ENCODE results near the gene FGGY.
"Not testable (repeated sequence)": the region's sequence is repeated elsewhere in the genome, so short reads cannot be mapped to it uniquely, and the experiment has no call there.

Gene FGGY

DNA sequence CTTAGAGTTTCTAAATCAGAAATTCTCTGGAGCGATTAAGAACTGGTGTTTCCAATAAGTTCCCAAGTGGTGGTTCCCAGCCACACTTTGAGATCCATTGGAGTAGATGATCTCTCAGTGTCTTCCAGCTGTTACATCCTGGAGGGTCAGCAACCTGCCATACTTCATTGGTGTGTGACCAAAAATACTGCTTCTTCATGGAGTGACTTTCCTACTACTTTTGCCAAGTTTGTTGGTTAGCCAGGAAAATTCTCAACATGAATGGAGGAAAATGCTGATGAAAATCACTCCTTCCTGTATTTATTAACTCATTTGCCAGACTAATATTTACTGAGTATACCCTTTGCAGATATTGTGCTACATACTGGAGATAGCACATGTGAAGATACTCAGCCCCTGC is 186.1 kb downstream of the FGGY start:
- DNase-seq (ENCODE audit: low spot score), result no peak

DNA sequence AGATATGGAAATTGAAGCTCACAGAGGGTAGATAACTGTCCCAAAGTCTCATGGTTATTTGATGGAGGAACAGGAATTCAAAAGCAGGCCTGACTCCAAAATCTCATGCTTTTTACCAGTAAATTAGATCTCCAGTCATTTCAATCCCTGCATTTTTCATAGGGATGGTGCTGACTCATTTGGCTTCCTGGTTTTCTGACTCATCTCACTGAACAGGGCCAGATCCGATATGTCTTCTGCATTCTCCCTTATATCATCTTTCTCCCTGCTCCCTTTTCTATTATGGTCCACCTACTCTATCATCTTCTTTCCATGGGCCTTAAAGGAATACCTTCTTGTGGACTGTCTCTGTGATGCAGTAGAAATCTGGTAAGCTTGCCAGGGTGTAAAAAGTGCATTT is 187.2 kb downstream of the FGGY start:
- no peak for DNase-seq (ENCODE audit: low spot score)

DNA sequence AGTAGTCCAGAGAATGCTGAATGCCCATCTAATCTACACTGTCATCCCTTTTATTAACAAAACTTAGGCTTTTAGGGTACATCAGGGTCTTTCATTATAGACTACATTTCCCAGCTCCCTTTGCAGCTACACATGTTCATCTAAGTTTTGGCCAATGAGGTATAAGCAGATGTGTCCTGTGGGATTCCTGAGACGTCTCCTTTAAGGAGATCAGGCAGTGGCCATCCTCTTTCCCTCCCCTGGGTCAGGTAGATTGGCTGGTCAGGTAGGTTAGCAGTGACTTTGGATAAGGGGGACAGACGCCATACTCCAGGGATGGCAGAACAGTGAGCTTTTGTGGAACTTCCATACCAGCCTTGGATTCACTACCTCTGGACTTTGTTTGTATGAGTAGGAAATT is 188.3 kb downstream of the FGGY start:
- DNase-seq (ENCODE audit: low spot score), result no peak

DNA sequence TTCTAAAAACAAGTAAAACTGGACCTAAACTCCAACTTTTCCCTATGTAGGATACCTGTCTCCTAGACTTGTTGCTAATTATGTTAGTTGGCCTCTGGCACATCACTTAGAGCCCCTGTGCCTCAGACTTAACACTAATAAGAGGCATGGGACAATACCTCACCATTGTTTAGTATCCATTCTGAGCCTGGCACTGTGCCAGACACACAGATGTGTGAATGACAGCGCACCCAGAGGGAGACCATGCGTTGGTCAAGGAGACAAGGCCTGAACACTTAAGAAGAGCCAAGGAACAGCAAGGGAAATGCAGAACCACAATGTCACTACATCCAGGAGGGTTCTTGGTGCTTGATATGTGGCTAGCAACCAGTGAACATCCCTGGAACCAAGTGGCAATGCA is 189.1 kb downstream of the FGGY start:
- no peak for DNase-seq (ENCODE audit: low spot score)

GRCh38 chr1:59486615-59487014 is 189.7 kb downstream of the FGGY start:
- no peak for DNase-seq (ENCODE audit: low spot score)

DNA sequence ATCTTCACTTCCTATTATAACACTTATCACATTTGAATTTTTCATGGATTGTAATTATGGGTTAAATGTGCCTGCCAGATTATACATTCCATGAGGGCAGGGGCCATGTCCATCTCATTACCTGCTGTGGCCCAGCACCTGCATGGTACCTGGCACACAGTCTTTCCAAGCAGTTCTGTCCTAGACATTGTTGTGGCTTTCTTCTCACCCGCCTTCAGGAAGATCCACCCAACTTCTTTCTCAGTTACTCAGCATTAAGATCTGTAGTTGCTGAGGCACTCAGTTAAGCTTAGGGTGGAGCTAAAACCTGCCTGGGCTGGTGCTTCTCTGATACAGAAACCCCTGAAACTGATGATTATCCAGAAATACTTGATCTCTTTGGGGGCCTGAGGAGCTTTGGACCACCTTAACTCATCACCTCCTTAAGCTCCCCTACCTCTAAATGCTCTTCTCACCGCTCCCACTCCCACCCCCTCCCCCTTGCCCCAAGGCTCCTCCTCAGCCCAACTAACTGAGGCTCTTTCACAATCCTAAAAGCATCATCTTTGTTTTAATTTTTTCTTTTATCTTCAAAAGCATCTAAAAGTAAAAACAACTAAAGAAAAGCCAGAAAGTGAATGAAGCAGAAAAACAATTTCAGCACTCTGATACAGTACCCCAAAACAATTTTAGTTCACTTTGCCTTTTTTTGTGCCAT is 190.6 kb downstream of the FGGY start:
- no peak for DNase-seq (ENCODE audit: low spot score)

GRCh38 chr1:59492500-59492899 is 195.6 kb downstream of the FGGY start:
- DNase-seq (ENCODE audit: low spot score), result no peak

GRCh38 chr1:59494145-59494833 is 197.4 kb downstream of the FGGY start:
- DNase-seq (ENCODE audit: low spot score), result no peak

DNA sequence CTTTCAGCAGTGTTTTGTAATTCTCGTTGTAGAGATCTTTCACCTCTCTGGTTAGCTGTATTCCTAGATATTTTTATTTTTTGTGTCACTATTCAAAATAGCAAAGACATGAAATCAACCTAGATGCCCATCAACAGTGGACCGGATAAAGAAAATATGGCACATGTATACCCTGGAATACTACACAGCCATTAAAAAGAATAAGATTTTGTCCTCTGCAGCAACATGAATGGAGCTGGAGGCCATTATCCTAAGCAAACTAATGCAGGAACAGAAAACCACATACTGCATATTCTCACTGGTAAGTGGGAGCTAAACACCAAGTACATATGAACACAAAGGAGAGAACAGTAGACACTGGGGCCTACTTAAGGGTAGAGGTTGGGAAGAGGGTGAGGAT is 199.3 kb downstream of the FGGY start:
- not testable (repeated sequence) for DNase-seq (ENCODE audit: low spot score)

GRCh38 chr1:59497616-59498015 is 200.7 kb downstream of the FGGY start:
- DNase-seq (ENCODE audit: low spot score), result no peak

DNA sequence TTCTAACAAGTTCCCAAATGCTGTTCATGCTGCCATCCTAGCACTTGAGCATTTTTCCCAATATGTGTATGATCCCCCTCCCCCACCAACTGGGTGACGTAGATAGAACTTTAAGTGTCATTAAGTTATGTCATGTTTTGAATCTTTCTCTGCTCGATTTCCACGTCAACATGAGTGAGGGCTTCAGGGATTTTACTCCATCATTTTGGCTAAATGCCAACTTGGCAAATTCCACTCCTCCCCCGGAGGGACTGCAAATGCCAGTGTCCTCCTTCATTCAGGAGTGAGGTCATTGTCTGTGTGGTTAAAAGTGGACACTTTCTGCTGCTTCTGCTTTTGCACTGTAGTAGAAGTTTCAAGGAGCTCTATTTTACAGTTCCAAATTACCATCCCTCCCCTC is 201.7 kb downstream of the FGGY start:
- no peak for DNase-seq (ENCODE audit: low spot score)

DNA sequence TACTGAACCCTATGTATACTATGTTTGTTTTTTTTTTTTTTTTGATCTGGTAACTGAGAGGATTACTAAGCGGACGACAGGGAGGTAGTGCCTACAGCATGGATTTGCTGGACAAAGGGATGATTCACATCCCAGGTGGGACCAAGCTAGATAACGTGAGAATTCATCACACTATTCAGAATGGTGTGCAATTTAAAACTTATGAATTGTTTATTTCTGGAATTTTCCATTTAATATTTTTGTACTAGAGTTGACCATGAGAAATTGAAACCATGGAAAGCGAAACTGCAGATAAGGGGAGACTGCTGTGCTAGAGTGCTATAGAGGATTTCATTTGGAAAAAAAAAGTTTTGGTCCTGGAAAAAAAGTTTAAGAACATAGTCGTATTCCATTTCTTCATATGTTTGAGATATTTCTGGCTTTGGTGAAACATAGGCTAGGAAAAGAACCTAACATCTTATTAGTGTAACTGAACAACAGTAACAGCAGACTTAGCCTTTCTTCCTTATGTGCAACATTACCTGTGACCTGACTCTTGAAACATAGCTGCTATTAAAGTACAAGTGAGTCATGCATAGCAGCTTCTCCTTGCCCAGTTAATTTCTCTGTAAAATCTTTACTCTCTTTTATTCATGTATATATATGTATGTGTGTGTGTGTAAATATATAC is 202.5 kb downstream of the FGGY start:
- DNase-seq (ENCODE audit: low spot score), result no peak

GRCh38 chr1:59499943-59500569 is 203.2 kb downstream of the FGGY start:
- no peak for DNase-seq (ENCODE audit: low spot score)

DNA sequence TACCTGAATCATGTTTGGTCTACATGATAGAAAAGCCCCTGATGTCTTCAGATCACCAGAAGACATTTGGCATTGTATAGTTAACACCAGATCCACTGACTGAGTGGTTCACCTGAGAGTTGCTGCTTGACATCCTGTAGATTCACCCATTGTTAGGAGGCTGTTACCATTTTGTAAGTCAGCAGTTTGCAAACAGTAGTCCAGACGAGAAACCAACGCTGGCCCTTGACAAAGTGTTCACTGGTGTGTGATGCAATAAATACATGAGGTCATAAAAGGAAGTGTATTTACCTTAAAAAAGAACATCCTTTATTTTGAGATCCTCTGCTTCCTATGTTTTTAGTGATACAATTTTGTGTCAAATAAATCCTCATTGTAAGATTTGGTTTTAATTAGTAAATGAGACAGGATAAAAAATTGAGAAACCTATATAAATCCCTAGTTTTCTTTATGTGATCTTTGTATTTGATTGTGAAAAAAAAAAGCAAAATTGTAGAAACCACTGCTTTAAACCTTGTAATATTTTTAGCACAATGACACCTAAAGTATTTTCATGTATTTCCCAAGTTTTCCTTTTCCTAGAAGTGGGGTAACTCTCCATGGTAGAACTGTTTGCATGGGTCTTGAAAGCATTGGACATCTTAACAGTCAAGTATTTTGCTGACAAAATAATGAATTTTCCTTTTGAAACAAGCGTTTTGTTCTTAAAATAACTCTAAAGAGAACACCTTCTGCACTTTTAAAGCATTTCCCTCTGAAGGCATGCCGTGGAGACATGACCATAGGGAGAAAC is 204.3 kb downstream of the FGGY start:
- DNase-seq (ENCODE audit: low spot score), result no peak

DNA sequence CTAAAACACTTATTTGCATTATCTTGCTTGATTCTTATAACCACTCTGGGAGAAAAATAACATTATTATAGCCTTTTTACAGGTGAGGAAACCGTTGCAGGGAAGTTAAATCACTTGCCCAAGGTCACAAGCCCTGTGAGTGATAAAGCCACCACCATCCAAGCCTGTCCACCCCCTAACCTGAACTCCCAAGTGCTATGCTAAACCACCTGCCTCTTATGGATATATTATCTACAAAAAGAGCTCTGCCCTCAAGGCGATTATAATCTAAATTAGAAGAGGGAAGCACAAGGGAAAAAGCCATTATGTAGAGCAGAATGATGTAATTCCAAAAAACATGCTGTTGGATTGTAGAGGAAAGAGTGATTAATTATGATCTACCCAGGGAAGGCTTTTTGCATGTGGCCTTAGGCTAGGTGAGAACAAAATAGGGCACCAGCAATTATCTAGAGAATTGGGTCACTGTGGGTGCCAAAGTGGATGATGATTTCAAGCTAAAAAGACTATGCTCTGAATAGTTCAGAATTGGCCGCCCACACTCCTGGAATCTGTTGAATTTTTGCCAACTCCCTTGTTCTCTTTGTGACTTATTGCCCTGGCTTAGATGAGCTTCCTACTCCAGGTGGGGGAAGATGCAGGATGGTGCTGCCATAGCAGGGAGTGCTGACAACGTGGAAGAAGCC is 205.3 kb downstream of the FGGY start:
- no peak for DNase-seq (ENCODE audit: low spot score)

- no peak for DNase-seq (ENCODE audit: low spot score)
Observed at GRCh38 chr1:59504276-59504675, 207.4 kb downstream of the FGGY start.

GRCh38 chr1:59505596-59506028 is 208.7 kb downstream of the FGGY start:
- DNase-seq (ENCODE audit: low spot score), result no peak

- no peak for DNase-seq (ENCODE audit: low spot score)
Observed at GRCh38 chr1:59506952-59507351, 210.1 kb downstream of the FGGY start.

DNA sequence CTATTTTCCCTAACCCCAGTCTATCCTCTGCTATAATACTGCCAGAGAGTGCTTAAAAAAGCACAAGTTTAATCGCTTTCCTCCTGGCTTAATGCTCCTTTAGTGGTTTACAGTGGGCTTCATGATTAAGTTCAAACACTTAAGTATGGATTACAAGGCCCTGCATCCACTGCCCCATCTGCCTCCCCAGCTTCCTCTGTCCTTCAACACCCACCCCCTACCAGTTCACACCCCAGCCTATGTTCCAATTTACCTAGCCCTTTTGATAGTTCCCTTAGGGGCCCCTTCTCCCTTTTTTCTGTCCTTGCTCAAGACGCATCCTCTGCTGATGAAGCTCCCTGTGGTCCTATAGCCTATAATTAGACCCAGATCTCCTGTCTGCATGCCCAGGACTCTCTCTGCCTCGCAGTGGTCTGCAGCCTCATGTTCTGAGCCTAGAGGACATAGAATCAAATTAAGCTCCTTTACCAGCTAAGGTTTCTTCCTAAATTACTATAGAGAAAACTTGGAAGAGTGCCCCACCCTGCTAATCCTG is 212.5 kb downstream of the FGGY start:
- DNase-seq (ENCODE audit: low spot score), result no peak

DNA sequence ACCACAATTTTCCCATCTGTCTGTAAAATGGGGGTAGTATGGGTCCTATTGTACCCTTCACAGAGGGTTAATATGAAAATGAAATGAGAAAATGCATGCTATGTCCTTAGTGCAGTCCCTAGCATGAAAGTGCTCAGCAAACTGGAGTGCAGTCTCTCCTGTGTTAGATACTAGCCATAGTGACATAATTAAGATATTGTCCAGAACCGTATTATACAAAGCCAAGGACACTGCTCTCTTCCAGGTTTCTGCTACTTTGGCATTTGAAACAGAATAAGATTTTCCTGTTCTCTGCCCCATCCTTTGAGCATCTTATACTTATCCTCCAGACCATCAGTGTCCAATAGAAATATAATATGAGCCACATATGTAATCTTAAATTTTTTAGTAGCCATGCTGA is 213.4 kb downstream of the FGGY start:
- DNase-seq (ENCODE audit: low spot score), result no peak

All from HuH-7.5 (cell line).